GM21528 (cell line): Measurements from ENCODE around the gene ZNRD2.

Source experiments
- ATAC-seq: cut with Tn5 transposase; IDR thresholded peaks from one replicate; pipeline ENCODE4 v1.9.1; 2021; ENCODE audit warnings: mild to moderate bottlenecking, moderate library complexity; ENCODE audit not compliant: unreplicated experiment, low FRiP score

The ZNRD2 gene

DNA sequence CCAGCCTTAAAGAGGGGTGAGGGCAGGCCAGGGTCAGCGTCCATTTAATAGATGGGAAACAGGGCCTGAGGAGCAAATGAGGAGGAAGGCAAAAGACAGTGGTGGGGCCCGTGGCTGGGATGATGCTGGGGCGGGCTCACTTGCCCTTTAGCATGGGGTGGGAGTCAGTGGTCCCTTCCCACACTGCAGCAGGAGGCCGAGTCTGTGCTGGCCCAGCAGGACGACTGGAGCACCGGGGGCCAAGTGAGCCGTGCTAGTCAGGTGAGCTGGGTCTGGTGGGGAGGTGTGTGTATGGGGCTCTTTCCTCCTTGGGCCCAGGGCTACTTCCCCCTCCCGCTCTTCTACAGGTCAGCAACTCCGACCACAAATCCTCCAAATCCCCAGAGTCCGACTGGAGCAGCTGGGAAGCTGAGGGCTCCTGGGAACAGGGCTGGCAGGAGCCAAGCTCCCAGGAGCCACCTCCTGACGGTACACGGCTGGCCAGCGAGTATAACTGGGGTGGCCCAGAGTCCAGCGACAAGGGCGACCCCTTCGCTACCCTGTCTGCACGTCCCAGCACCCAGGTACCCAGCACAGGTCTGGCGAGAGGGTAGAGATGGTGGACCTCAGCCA, 32.6 kb upstream of the ZNRD2 start:
- no peak for ATAC-seq

GRCh38 chr11:65538232-65538914, 31.9 kb upstream of the ZNRD2 start:
- ATAC-seq = no peak

DNA sequence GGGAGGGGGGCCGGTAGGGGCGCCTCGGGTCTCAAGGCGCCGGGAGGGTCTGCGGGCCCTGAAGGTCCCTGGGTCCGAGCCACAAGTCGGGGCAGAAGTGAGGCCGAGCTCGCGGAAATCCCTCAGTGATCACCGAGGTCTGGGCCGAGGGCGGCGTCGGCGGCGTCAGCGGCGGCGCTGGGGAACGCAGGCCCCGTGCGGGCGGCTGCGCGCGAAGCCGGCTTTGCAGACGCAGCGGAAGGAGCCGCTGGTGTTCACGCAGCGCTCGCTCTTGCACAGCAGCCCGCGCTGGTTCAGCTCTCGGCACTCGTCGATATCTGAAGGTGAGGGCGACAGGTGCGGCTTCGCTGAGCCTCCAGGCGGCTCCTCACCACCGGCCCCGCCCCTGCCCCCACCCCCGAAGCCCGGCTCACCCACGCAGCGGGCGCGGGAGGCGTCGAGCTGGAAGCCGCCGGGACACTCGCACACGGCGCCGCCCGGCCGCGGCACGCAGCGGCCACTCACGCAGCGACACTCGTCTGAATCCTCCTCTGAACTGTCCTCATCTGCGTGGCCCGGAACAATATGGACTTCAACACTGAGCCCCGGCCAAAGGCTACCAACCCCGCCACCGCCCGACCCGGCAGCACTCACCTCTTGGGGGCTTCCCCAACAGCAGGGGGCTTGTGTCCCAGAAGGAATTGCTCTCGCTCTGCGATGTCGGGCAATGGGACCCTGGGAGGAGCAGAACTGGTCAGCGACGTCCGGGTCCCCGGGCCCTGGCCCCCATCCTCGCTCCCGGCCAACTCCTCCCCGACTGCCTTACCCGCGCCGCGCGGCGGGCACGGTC, 31.1 kb upstream of the ZNRD2 start:
- no peak for ATAC-seq

- peak; percentile 2 for ATAC-seq
Measured at GRCh38 chr11:65539744-65540289, 30.5 kb upstream of the ZNRD2 start.

- ATAC-seq = peak; percentile 56
Measured at GRCh38 chr11:65540290-65541092, 29.8 kb upstream of the ZNRD2 start.

DNA sequence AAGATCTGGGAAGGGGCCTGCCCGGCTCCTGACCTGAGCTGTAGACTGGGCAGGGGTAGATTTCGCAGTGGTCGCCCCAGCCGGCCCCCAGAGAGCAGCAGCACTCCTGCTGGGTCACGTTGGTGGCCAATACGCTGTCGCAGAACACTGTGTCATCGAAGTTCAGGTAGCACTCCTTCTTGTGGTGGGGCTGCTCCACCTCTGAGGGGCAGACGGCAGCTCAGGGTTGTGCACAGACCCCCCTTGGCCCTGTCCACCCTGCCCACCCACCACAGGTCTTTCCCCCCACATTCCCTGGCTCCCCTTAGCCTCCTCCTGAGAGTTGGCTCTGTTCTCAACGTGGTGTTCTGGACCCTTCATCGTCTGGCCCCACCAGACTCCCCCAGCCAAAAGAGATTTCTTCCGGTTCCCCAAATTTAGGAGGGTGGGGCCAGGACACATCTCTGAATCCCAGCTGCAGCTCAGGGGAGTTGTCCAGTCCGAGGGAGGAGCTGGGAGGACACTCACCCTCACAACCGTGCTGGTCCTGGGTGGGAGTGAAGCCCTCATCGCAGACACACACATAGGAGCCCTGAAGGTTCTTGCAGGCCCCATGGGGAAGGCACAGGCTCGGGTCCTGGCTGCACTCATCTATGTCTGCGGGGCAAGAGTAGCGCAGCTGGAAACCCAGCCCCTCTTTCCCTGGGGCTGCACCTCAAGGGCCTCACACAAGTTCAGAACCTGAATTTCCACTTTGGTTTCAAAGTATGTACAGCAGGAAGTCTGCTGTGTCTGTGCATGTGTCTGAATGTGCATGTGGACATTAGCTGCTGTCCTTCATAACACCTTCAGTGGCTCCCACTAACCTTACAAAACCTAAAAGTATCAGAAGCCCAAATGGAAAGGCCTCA, 28.9 kb upstream of the ZNRD2 start:
- ATAC-seq = no peak

- no peak for ATAC-seq
Measured at GRCh38 chr11:65542738-65543390, 27.4 kb upstream of the ZNRD2 start.

GRCh38 chr11:65545853-65546216, 24.4 kb upstream of the ZNRD2 start:
- ATAC-seq = no peak

DNA sequence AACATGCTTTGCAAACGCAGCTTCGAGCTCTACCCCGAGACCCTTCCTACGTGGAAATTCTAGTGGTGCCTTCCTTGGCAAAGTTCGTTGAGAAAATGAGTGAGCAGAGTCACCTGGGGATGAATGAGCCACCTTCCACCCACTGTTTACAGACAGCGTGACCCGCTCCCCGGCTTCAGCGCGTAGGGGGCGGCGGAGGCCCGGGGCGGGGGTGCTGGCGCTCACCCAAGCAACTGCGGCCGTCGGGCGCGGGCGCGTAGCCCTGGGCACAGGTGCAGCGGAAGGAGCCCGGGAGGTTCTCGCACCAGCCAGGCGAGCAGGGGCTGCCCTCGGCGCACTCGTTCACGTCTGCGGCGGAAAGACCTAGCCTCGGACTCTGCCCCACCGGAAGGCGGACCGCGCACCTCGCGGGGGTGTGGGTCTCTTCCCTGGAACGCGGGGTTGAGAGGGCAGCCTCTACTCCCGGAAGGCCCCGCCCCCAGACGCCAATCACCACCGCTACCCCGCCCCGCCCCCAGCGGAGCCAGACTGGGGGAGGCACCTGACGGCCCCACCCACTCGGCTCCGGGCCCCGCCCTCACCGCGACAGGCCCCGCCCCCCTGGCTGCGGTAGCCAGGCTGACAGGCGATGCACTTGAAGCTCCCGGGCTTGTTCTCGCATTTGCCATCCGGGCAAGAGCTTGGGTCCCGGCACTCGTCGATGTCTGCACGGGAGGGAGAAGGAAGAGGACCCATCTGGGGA, 23.9 kb upstream of the ZNRD2 start:
- peak; percentile 57 for ATAC-seq

- no peak for ATAC-seq
Measured at GRCh38 chr11:65547446-65548125, 22.7 kb upstream of the ZNRD2 start.

DNA sequence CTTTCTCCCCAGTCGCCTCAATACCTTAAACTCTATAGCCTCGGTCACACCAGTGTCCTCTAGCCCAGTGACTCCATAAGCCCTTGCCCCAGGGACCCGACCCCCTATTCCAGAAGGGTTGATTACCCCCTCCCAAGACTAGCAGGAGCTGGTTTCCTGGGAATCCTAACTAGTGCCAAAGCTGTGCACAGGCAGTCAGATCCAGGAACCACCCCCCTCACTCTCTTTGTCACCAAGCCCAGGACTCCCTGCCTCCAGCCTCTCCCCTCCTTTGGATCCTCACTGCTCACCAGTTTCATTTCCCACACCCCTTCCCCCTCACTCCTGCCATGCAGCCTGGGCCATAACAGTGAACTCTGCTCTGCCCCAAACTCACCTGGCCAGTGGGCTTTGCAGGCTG, 21.9 kb upstream of the ZNRD2 start:
- ATAC-seq = no peak

DNA sequence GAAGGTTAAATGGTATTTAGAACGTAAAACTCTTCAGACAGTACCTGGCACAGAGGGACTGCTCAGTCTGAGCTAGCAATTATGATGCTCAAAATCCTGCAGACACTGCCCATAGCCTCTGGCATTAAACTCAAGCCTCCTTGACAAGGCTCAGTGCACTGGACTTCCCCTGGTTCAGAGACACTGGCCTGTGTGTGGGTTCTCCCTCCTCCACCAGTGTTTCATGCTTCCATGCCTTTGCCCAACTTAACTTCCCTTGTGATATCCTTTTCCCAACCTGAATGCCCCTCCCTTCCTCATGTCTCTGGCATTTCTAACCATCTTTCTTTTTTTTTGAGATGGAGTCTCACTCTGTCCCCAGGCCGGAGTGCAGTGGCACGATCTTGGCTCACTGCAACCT, 21.2 kb upstream of the ZNRD2 start:
- ATAC-seq = no peak

- ATAC-seq = no peak
Measured at GRCh38 chr11:65551572-65552387, 18.5 kb upstream of the ZNRD2 start.

DNA sequence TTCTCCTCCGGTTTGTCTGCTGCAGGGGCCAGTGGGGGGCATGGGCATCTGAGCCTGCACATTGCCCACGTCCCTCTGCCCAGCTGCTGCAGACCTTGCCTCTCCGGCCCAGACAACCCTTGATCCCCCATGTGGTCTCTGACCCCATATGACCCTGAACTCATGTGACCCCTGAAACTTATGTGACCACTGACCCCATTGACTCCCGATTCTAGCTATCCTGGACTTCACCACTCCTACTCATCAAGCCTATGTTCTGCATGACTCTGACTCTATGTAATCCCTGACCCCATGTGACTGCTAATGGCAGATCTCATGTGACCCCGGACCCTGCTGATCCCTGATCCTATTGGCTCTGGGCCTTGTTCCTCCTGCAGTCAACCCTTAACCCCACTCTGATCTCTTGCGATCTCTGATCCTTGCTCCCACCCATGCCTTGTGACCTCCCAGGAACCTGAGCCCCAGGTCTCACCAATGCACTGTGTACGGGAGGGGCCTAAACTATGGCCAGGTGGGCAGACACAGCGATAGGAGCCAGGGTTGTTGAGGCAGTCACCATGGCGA, 17.8 kb upstream of the ZNRD2 start:
- ATAC-seq = no peak

- no peak for ATAC-seq
Measured at GRCh38 chr11:65553301-65554001, 16.8 kb upstream of the ZNRD2 start.
